ENCODE measurements around the gene BTK. TPM values are rescaled to one million over a fixed set of nuclear protein-coding genes. Genes with fewer than 3 reads are reported as not detected.

The BTK gene
- polyA plus RNA-seq (2012; ENCODE audit: low read depth, missing spikeins), result 85.4 TPM

GRCh38 chrX:101385795-101386541, at the start of gene BTK:
BTK (minus strand) TSS chrX:101386191; CDS start chrX:101375284, 10,907 bp downstream.
- FAIRE-seq, result peak; percentile 99
- TF ChIP-seq PAX5 (IDR thresholded peaks at IDR 0.05; ENCODE audit: insufficient read depth, low read length, severe bottlenecking) (no peak), POLR2AphosphoS5 (IDR thresholded peaks at IDR 0.05; ENCODE audit: low read depth, low read length) (peak; percentile 65; the same call in 1 of the 2 replicates), POLR2A (IDR thresholded peaks at IDR 0.05; ENCODE audit: low read depth, low read length) (peak; percentile 80), SPI1 (IDR thresholded peaks at IDR 0.05; ENCODE audit: low read depth, low read length) (peak; percentile 96), POU2F2 (IDR thresholded peaks at IDR 0.05; ENCODE audit: low read depth, low read length) (peak; percentile 21; the same call in 1 of the 2 replicates), TAF1 (IDR thresholded peaks at IDR 0.05; ENCODE audit: low read depth, low read length) (peak; percentile 63; the same call in 1 of the 2 replicates)
- DNase-seq (ENCODE audit: insufficient read length, low spot score), result no peak

- DNase-seq (ENCODE audit: insufficient read length, low spot score) (no peak), FAIRE-seq (peak; percentile 20)
- TF ChIP-seq POLR2AphosphoS5 (IDR thresholded peaks at IDR 0.05; ENCODE audit: low read depth, low read length) (no peak), POU2F2 (IDR thresholded peaks at IDR 0.05; ENCODE audit: low read depth, low read length) (no peak), SPI1 (IDR thresholded peaks at IDR 0.05; ENCODE audit: low read depth, low read length) (no peak), TAF1 (IDR thresholded peaks at IDR 0.05; ENCODE audit: low read depth, low read length) (no peak), PAX5 (IDR thresholded peaks at IDR 0.05; ENCODE audit: insufficient read depth, low read length, severe bottlenecking) (no peak), POLR2A (IDR thresholded peaks at IDR 0.05; ENCODE audit: low read depth, low read length) (no peak)
These were observed 44.6 kb upstream of the BTK start for GRCh38 chrX:101430457-101431078.

GRCh38 chrX:101429934-101430333, 43.9 kb upstream of the BTK start:
- no peak for TF ChIP-seq POLR2AphosphoS5 (IDR thresholded peaks at IDR 0.05; ENCODE audit: low read depth, low read length)
- peak; percentile 82 for FAIRE-seq
- DNase-seq (ENCODE audit: insufficient read length, low spot score), result no peak

- DNase-seq (ENCODE audit: insufficient read length, low spot score) (no peak), FAIRE-seq (no peak)
- TF ChIP-seq TAF1 (IDR thresholded peaks at IDR 0.05; ENCODE audit: low read depth, low read length), result no peak
- no peak for TF ChIP-seq POLR2A (IDR thresholded peaks at IDR 0.05; ENCODE audit: low read depth, low read length)
- TF ChIP-seq POLR2AphosphoS5 (IDR thresholded peaks at IDR 0.05; ENCODE audit: low read depth, low read length), result no peak
- TF ChIP-seq SPI1 (IDR thresholded peaks at IDR 0.05; ENCODE audit: low read depth, low read length), result no peak
- no peak for TF ChIP-seq POU2F2 (IDR thresholded peaks at IDR 0.05; ENCODE audit: low read depth, low read length)
- no peak for TF ChIP-seq PAX5 (IDR thresholded peaks at IDR 0.05; ENCODE audit: insufficient read depth, low read length, severe bottlenecking)
These were observed 42.0 kb upstream of the BTK start for GRCh38 chrX:101427954-101428353.

GRCh38 chrX:101419489-101419888, 33.5 kb upstream of the BTK start:
- TF ChIP-seq TAF1 (IDR thresholded peaks at IDR 0.05; ENCODE audit: low read depth, low read length), result no peak
- no peak for TF ChIP-seq SPI1 (IDR thresholded peaks at IDR 0.05; ENCODE audit: low read depth, low read length)
- DNase-seq (ENCODE audit: insufficient read length, low spot score), result no peak
- FAIRE-seq, result peak; percentile 5

GRCh38 chrX:101417981-101418841, 32.2 kb upstream of the BTK start:
- TF ChIP-seq POLR2A (IDR thresholded peaks at IDR 0.05; ENCODE audit: low read depth, low read length) (no peak), SPI1 (IDR thresholded peaks at IDR 0.05; ENCODE audit: low read depth, low read length) (peak; percentile 49), POU2F2 (IDR thresholded peaks at IDR 0.05; ENCODE audit: low read depth, low read length) (no peak), TAF1 (IDR thresholded peaks at IDR 0.05; ENCODE audit: low read depth, low read length) (peak; percentile 38; the same call in 1 of the 2 replicates), PAX5 (IDR thresholded peaks at IDR 0.05; ENCODE audit: insufficient read depth, low read length, severe bottlenecking) (no peak)
- DNase-seq (ENCODE audit: insufficient read length, low spot score) (peak; percentile 23), FAIRE-seq (peak; percentile 20)

GRCh38 chrX:101417190-101417589, 31.2 kb upstream of the BTK start:
- DNase-seq (ENCODE audit: insufficient read length, low spot score) (no peak), FAIRE-seq (no peak)
- TF ChIP-seq SPI1 (IDR thresholded peaks at IDR 0.05; ENCODE audit: low read depth, low read length) (no peak), POLR2A (IDR thresholded peaks at IDR 0.05; ENCODE audit: low read depth, low read length) (no peak), PAX5 (IDR thresholded peaks at IDR 0.05; ENCODE audit: insufficient read depth, low read length, severe bottlenecking) (no peak), POU2F2 (IDR thresholded peaks at IDR 0.05; ENCODE audit: low read depth, low read length) (no peak), POLR2AphosphoS5 (IDR thresholded peaks at IDR 0.05; ENCODE audit: low read depth, low read length) (no peak), TAF1 (IDR thresholded peaks at IDR 0.05; ENCODE audit: low read depth, low read length) (no peak)

- no peak for DNase-seq (ENCODE audit: insufficient read length, low spot score)
- FAIRE-seq, result no peak
- TF ChIP-seq POU2F2 (IDR thresholded peaks at IDR 0.05; ENCODE audit: low read depth, low read length) (no peak), PAX5 (IDR thresholded peaks at IDR 0.05; ENCODE audit: insufficient read depth, low read length, severe bottlenecking) (no peak), POLR2AphosphoS5 (IDR thresholded peaks at IDR 0.05; ENCODE audit: low read depth, low read length) (no peak), POLR2A (IDR thresholded peaks at IDR 0.05; ENCODE audit: low read depth, low read length) (no peak), TAF1 (IDR thresholded peaks at IDR 0.05; ENCODE audit: low read depth, low read length) (no peak), SPI1 (IDR thresholded peaks at IDR 0.05; ENCODE audit: low read depth, low read length) (no peak)
These were observed 30.7 kb upstream of the BTK start for GRCh38 chrX:101416691-101417090.
